Lung (tissue), 16 donors: ENCODE data around the gene TMCO2. TPM values are rescaled to one million over a fixed set of nuclear protein-coding genes. Genes with fewer than 3 reads are reported as not detected.

Source experiments
- ATAC-seq: fragments of 200-7000 bp; cut with Tn5 transposase; one replicate; pipeline ENCODE4 v1.9.1; 2020; ENCODE audit warnings: moderate number of reproducible peaks; ENCODE audit not compliant: insufficient read depth, low FRiP score
- DNase-seq, 3 donors: peaks; one replicate each; pipeline ENCODE4 v3.0.0-alpha.2; 2013 to 2017
- H3K27ac ChIP-seq, 2 donors: one replicate each; pipeline ENCODE4 v1.5.1; 2013; ENCODE audit warnings: mild to moderate bottlenecking in 2 of 2, moderate library complexity in 2 of 2, control low read depth in 1 of 2, inconsistent platforms in 1 of 2, low read depth in 1 of 2, low read length in 1 of 2
- H3K27me3 ChIP-seq, 3 donors: one replicate each; pipeline ENCODE4 v1.5.1; 2013; ENCODE audit warnings: low read length in 2 of 3; ENCODE audit not compliant: control insufficient read depth in 3 of 3, insufficient read depth in 3 of 3
- H3K36me3 ChIP-seq, 4 donors: one replicate each; pipeline ENCODE4 v1.5.1; 2013; ENCODE audit warnings: low read length in 4 of 4, mild to moderate bottlenecking in 1 of 4, moderate library complexity in 1 of 4; ENCODE audit not compliant: control insufficient read depth in 4 of 4, insufficient read depth in 4 of 4
- H3K4me1 ChIP-seq, 5 donors: one replicate each; pipeline ENCODE4 v1.5.1; 2013; ENCODE audit warnings: low read length in 5 of 5, mild to moderate bottlenecking in 2 of 5, moderate library complexity in 1 of 5; ENCODE audit not compliant: control insufficient read depth in 5 of 5, insufficient read depth in 5 of 5
- H3K4me3 ChIP-seq: one replicate; pipeline ENCODE4 v1.5.1; 2013; ENCODE audit warnings: mild to moderate bottlenecking, control low read depth, moderate library complexity
- H3K9ac ChIP-seq, 2 donors: one replicate each; pipeline ENCODE4 v1.5.1; 2013; ENCODE audit warnings: low read length in 2 of 2, control low read depth in 1 of 2; ENCODE audit not compliant: insufficient read depth in 1 of 2
- H3K9me3 ChIP-seq, 4 donors: one replicate each; pipeline ENCODE4 v1.5.1; 2013; ENCODE audit warnings: low read length in 3 of 4, mild to moderate bottlenecking in 1 of 4, moderate library complexity in 1 of 4; ENCODE audit not compliant: control insufficient read depth in 4 of 4, insufficient read depth in 3 of 4
- WGBS, 2 donors: extraction: QIAGEN DNeasy Blood & Tissue Kit; methylation state at CpG; one replicate each; pipeline ENCODE4 v1.1.7; 2013; 5-methylcytosine and 5-hydroxymethylcytosine counted together
- long read RNA-seq, 5 donors: transcript quantifications; one replicate each; lab custom pipeline, GENCODE V29; 2026
- polyA plus RNA-seq, 2 donors: library from polyadenylated mRNA; stranded (reverse); fragments of 200-250 nt; gene quantifications; one replicate each; pipeline ENCODE4 v1.2.1, GENCODE V29; 2013
- total RNA-seq, 2 donors: library from RNA; depleted of rRNA in 1 of 2; stranded (reverse); fragments of >200 nt in 1 of 2; gene quantifications; one replicate each; pipeline ENCODE4 v1.2.1, GENCODE V29; 2014 to 2021
- TF ChIP-seq, protein P1 (sequence below): IDR thresholded peaks from 2 replicates; pipeline ENCODE4 v1.5.1; 2012; ENCODE audit warnings: mild to moderate bottlenecking; ENCODE audit errors: control extremely low read depth, extremely low read depth
- donor health status: control.
- donor health status: control.
- donor health status: Bipolar disorder and iron deficiency.
- donor health status: healthy.
- donor health status: DM: yes; HTN: yes; CAD: no.

The TMCO2 gene
- total RNA-seq (not detected), polyA plus RNA-seq (not detected)
- long read RNA-seq, donor 1: 0 reads
- long read RNA-seq, donor 2: 0 reads
- long read RNA-seq, donor 3: 0 reads
- long read RNA-seq, donor 4: 0 reads
- long read RNA-seq, donor 5: 0 reads

DNA sequence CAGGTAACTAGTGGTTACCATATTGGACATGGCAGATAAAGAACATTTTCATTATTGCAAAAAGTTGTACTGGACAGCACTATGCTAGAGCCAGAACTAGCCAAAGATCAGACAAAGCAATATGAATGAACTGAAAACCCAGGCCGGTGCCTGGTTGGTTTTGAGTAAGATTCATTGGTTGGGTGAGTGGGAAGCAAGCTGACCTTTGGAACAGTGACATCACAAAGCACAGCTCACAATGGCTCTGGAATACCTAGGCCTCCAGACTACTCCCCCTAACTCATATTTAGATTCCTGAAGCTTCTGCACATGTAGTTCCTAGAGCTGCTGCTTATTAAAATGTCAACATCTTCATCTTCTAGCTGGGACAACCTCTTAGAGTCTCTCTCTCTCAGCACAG is at the start of gene TMCO2:
TMCO2 (plus strand) TSS at position 283 of the 400 bp plus-strand sequence; CDS start at position 340, 57 bp downstream.
- Histone ChIP-seq H3K4me3 (no peak within 1 kb of the TSS), H3K9me3 (no peaks in the 10 kb centered on the region), H3K9ac (no peak within 1 kb of the TSS), H3K27me3 (no peaks in the 10 kb centered on the region), H3K4me1 (peaks cover 0 to 8% (median 0%) of the 10 kb centered on the region in 5 donors), H3K27ac (no peak within 1 kb of the TSS), H3K36me3 (no peaks in the 10 kb centered on the region)
- 67 to 92% methylated on average over 1 of the region's 1 CpG for WGBS, 2 donors
- no peak for DNase-seq
- TF ChIP-seq, protein P1, sequence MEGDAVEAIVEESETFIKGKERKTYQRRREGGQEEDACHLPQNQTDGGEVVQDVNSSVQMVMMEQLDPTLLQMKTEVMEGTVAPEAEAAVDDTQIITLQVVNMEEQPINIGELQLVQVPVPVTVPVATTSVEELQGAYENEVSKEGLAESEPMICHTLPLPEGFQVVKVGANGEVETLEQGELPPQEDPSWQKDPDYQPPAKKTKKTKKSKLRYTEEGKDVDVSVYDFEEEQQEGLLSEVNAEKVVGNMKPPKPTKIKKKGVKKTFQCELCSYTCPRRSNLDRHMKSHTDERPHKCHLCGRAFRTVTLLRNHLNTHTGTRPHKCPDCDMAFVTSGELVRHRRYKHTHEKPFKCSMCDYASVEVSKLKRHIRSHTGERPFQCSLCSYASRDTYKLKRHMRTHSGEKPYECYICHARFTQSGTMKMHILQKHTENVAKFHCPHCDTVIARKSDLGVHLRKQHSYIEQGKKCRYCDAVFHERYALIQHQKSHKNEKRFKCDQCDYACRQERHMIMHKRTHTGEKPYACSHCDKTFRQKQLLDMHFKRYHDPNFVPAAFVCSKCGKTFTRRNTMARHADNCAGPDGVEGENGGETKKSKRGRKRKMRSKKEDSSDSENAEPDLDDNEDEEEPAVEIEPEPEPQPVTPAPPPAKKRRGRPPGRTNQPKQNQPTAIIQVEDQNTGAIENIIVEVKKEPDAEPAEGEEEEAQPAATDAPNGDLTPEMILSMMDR: no peak
- no peak for ATAC-seq

DNA sequence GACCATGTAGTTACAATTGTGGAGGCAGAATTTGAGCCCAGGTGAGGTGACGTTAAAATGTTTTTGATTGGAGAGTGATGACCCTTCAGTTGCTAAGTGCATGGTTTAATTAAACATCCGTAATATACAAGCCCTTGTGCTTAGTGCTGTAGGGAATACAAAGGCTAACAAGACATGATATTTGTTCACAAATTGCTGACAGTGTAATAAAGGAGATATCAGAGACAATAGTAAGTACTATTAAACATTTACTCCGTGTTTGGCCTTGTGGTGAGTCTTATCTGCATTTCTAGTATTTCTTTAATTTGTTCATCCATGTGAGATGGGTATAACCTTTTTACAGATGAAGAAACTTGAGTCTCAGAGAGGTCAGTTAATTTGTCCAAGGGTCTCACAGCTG is 48.6 kb upstream of the TMCO2 start:
- H3K36me3 ChIP-seq: peaks cover under 1 to 19% (median 12%) of the 10 kb centered on the region in 4 donors
- peaks cover 0 to 3% (median 0%) of the 10 kb centered on the region in 5 donors for H3K4me1 ChIP-seq
- no peaks in the 10 kb centered on the region for H3K9me3 ChIP-seq
- ATAC-seq (no peak), DNase-seq (no peak)
- no peak overlapping the region for H3K27ac ChIP-seq
- WGBS, 2 donors: 82 to 96% methylated on average over 3 of the region's 3 CpGs
- TF ChIP-seq, protein P1: no peak
- H3K4me3 ChIP-seq: no peak overlapping the region
- H3K9ac ChIP-seq: no peak overlapping the region
- no peaks in the 10 kb centered on the region for H3K27me3 ChIP-seq

DNA sequence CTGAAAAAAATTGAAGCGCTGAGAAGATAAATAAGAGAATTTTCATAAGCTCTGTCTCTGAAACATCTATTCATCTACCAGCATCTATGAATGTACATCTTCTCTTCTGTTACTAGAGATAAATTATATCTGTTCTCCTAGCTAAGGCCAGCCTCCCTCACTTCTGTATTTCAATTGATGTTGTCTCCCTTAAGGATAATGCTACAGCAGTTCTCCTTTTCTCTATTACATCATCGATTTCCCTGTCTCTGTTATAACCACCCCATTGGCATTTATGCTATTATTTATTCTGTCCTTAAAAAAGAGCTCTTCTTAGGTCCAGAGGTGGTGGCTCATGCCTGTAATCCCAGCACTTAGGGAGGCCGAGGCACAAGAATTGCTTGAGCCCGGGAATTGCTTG is 42.9 kb upstream of the TMCO2 start:
- Histone ChIP-seq H3K27ac (no peak overlapping the region), H3K4me1 (no peaks in the 10 kb centered on the region), H3K4me3 (no peak overlapping the region), H3K9me3 (no peaks in the 10 kb centered on the region), H3K9ac (no peak overlapping the region), H3K27me3 (no peaks in the 10 kb centered on the region), H3K36me3 (peaks cover 0 to 14% (median 5%) of the 10 kb centered on the region in 4 donors)
- 88 to 92% methylated on average over 4 of the region's 4 CpGs for WGBS, 2 donors
- no peak for DNase-seq
- ATAC-seq: no peak
- TF ChIP-seq, protein P1: no peak
